HEK293T (cell line): ENCODE data around the gene ACACB.

ENCODE experiments used
- BHLHE40 ChIP-seq: fragments of 450-650 bp; IDR thresholded peaks from 2 replicates; pipeline ENCODE4 v1.6.1; 2016; ENCODE audit warnings: mild to moderate bottlenecking, moderate library complexity, borderline replicate concordance
- CTBP1 ChIP-seq: fragments of 450-650 bp; IDR thresholded peaks from 2 replicates; pipeline ENCODE4 v1.6.1; 2016; ENCODE audit warnings: borderline replicate concordance
- FOXM1 ChIP-seq: fragments of 450-650 bp; IDR thresholded peaks from 2 replicates; pipeline ENCODE4 v1.6.1; 2017; ENCODE audit warnings: mild to moderate bottlenecking, borderline replicate concordance
- TARDBP ChIP-seq: fragments of 450-650 bp; IDR thresholded peaks from 2 replicates; pipeline ENCODE4 v1.6.1; 2016

- TF ChIP-seq TARDBP: no peak
- TF ChIP-seq FOXM1: no peak
- TF ChIP-seq BHLHE40: no peak
- no peak for TF ChIP-seq CTBP1
Measured at GRCh38 chr12:109131154-109132050, 15.0 kb downstream of the ACACB start.
